Jurkat, Clone E6-1 (cell line): ENCODE data around the gene ZP3.
"Not testable (repeated sequence)": the region's sequence is repeated elsewhere in the genome, so short reads cannot be mapped to it uniquely, and the experiment has no call there.

Experiments used
- DNase-seq: peaks from one replicate; pipeline ENCODE4 v3.0.0-alpha.2; 2011; ENCODE audit warnings: low read depth, low spot score
- H3K4me3 ChIP-seq: 2 replicates; pipeline ENCODE4 v1.5.1; 2011; ENCODE audit warnings: mild to moderate bottlenecking, low read length, control low read depth, moderate library complexity

Gene ZP3

DNA sequence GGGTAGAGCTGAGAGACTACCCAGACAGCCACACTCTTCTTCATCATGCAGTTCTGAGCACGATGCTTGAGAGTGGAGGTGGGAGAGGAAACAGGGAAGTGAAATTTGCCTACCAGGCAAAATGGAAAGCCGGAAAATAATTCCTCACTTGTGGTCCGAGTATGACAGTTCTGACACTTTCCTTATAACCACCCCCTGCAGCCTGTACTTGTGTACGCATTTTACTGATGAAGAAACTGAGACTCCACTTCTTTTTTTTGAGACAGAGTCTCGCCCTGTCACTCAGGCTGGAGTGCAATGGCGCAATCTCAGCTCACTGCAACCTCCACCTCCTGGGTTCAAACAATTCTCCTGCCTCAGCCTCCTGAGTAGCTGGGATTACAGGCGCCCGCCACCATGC is 21.7 kb upstream of the ZP3 start:
- DNase-seq, H3K4me3 ChIP-seq: not testable (repeated sequence)

DNA sequence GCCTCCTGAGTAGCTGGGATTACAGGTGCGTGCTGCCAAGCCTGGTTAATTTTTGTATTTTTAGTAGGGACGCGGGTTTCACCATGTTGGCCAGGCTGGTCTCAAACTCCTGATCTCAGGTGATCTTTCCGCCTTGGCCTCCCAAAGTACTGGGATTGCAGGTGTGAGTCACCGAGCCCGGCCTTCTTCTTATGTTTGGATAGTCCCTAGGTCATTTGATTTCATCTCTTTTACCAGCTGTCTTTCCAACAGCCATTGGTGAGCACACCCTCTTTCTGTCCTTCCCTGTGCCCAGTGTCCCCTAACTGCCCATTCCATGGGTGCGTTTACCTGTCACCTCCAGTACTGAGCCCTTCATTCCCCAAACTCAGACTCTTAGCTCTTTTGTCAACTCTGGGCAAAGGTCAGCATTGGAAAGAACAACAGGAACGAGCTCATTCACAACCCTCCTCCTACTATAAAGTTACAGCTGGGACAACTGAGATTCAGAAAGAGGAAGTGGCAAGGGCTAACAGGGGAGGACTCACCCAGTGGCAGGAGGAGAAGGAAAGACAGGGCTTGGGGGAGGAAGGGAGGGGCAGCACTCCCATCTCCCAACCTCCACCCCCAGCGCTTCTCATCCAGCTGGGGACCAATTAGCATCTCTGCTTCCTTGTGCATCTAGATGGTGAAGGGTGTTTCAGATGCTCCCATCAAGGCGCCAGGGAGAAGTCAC is 20.8 kb upstream of the ZP3 start:
- DNase-seq: no peak
- H3K4me3 ChIP-seq: no peak overlapping the region

DNA sequence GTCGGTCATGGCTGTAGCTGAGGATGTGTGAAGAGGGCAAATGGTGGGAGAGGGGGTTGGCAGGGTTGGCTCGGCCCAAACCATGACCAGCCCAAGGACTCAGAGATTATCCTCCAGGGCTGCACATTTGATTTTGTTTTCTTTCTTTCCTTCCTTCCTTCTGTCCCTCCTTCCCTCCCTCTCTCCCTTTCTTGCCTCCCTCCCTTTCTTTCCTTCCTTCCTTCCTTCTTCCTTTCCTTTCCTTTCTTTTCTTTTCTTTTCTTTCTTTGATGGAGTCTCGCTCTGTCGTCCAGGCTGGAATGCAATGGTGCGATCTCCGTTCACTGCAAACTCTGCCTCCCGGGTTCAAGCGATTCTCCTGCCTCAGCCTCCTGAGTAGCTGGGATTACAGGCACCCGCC is 19.0 kb upstream of the ZP3 start:
- no peak for DNase-seq
- no peak overlapping the region for H3K4me3 ChIP-seq

DNA sequence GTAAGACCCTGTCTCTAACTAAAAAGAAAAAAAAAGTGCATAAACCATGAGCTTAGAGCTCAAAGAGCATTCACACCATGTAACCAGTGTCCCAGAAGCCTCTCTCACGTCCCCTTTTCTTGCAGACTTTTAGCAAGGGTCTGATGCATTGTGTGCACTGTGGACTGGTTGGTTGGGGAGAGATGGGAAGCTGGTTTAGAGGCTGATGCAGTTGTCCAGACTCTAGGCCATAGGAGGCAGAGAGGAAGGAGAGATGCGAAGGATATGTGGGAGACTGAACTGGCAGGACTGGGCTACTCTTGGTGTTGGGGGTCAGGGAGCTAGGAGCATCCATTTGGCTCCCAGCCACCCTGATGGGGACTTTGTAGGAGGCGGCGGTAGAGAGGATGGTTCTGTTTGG is 17.0 kb upstream of the ZP3 start:
- no peak for DNase-seq

DNA sequence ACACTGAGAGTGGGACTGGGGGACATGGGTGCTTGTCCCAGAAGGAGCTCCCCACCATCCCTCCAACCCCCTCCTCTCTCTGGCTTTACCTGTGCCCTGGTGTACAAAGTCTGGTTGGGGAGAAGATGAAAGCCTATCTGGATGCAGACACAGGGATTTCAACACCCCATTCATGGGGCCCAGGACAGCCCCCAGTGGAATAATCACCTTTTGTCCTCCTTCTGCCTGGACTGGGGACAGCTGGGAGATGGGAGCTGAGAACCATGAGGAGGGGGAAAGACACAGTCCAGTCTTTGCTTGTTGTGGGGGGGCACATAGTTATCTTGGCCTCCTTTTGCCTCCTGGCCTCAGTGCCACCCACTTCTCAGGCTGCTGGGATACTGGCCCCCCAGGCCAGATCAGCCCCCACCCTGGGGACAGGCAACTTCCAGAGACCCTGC is 16.6 kb upstream of the ZP3 start:
- no peak for DNase-seq
- no peak overlapping the region for H3K4me3 ChIP-seq

More for the DNA sequence above, 17.0 kb upstream of the ZP3 start:
- H3K4me3 ChIP-seq: no peak overlapping the region

DNA sequence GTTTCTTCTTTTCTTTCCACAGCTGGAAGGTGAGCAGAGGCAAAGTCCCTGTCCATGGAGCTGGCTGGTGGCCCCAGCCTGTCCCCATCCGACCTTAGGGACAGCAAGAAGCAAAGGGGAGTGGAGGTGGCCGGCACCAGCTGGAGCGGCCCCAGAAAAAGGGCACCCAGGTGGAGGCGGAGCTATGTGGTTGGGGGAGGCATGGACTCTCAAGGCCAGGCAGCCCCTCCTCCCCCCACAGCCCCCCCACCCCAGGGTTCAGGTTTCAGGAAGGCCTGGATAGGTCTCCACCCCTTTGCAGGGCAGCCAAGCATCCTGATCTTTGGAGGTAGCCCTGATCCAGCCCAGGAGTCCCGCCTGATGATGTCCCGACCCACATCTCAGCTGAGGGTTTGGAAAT is 15.2 kb upstream of the ZP3 start, which contains the start of gene SSC4D:
SSC4D (minus strand) TSS at position 161 of the 400 bp plus-strand sequence. CDS start 5,258 bp downstream, outside the sequence.
- no peak within 1 kb of the TSS for H3K4me3 ChIP-seq
- no peak for DNase-seq

DNA sequence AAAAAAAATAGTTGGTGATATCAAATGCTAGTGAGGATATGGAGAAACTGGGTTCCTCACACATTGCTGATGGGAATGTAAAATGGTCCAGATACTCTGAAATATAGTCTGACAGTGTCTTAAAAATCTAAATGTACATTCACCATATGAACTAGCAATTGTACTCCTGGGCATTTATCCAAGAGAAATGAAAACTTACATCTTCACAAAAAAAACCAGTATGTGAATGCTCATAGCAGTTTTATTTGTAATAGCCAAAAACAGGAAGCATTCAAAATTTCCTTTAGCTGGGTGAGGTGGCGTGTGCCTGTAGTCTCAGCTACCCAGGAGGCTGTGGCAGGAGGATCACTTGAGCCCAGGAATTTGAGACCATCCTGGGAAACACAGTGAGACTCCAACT is 13.1 kb upstream of the ZP3 start:
- DNase-seq: no peak

DNA sequence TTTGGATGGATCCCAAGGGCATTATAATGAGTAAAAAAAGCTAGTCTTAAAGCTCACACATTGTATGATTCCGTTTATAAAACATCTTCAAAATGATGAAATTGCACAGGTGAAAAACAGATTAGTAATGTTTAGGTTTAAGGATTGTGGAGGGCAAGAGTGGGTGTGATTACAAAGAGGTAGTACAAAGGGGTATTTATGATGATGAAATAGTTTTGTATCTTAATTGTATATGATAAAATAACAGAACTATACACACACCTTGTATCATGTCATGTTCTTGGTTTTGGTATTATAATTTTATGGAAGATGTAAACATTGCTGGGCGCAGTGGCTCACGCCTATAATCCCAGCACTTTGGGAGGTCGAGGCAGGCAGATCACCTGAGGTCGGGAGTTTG is 12.5 kb upstream of the ZP3 start:
- no peak for DNase-seq
- H3K4me3 ChIP-seq: no peak overlapping the region

More for the DNA sequence above, 13.1 kb upstream of the ZP3 start:
- H3K4me3 ChIP-seq: no peak overlapping the region

DNA sequence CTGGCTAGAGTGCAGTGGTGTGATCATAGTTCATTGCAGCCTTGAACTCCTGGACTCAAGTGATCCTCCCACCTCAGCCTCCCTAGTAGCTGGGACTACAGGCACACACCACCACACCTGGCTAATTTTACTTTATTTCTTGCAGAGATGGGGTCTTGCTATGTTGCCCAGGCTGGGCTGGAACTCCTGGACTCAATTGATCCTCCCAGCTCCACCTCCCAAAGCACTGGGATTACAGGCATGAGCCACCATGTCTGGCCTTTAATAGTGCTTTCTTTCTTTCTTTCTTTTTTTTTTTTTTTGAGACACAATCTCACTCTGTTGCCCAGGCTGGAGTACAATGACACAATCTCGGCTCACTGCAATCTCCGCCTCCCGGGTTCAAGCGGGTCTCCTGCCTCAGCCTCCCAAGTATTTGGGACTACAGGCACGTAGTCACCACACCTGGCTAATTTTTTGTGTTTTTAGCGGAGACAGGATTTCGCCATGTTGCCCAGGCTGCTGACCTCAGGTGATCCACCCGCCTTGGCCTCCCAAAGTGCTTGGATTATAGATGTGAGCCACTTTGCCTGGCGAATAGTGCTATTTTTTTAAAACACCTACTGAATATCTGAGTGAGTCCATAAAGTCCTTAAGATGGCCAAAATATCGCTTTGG is 7.0 kb upstream of the ZP3 start:
- not testable (repeated sequence) for H3K4me3 ChIP-seq, DNase-seq

DNA sequence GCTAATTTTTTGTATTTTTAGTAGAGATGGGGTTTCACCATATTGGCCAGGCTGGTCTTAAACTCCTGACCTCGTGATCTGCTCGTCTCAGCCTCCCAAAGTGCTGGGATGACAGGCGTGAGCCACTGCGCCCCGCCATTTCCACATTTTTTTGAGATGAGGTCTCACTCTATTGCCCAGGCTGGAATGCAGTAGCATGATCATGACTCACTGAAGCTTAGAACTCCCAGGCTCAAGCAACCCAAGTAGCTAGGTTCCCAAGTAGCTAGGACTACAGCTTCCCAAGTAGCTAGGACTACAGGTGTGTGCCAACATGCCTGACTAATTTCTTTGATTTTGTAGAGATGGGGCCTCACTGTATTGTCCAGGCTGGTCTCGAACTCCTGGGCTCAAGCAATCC is 3.7 kb upstream of the ZP3 start:
- DNase-seq, H3K4me3 ChIP-seq: not testable (repeated sequence)

DNA sequence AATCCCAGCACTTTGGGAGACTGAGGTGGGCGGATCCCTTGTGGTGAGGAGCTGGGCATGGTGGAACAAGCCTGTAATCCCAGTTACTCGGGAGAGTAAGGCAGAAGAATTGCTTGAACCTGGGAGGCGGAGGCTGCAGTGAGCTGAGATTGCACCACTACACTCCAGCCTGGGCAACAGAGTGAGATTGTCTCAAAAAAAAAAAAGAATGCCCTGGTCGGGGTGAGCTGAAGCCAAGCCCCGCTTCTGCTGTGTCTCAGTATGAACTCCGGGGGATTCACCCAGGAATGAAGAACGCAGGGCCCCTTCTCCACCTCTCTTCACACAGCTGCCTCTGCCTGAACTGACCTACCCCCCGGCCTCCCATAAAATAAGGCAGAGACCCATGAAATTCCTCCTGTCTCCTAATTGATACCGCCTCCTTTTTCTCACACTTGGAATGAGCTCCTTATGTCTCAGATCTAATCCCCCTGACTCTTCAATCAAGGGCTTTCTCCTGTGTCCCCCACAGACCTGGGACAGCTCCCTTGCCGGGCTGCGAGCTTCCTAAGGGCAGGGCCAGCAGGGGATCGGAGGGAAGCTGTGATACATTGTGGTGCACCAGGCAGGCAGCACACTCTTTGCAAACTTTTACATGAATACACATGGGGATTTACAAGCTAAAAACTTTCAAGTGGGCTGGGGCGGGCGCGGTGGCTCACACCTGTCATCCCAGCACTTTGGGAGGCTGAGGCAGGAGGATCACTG is 911 bp upstream of the ZP3 start:
- DNase-seq: no peak
- H3K4me3 ChIP-seq: no peak overlapping the region

DNA sequence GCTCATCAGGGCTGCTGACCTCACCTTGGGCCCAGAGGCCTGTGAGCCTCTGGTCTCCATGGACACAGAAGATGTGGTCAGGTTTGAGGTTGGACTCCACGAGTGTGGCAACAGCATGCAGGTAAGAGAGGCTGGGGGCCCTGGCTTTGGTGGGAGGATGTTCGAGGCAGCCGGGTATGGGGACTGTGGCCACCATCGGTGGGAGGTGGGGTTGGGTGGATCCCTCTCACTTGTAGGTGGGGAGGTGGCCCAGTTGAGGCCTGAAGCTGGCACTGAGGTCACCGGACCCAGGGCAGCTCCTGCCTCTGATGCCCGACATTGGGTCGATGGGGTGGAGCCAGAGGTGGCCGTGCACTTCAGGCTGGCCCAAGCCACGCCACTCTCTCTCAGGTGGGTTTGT is 406 bp downstream of the ZP3 start:
- no peak overlapping the region for H3K4me3 ChIP-seq
- no peak for DNase-seq

DNA sequence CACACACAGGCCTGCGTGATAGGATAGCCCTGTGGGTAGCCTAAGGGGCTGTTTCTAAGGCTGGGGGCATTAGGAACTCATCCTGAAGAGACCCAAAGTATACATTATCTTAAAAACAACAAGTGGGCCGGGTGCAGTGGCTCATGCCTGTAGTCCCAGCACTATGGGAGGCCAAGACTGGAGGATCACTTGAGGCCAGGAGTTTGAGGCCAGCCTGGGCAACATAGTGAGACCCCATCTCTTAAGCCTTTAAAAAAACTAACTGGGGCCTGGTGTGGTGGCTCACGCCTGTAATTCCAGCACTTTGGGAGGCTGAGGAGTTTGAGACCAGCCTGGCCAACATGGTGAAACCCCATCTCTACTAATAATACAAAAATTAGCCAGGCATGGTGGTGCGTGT is 808 bp downstream of the ZP3 start:
- not testable (repeated sequence) for H3K4me3 ChIP-seq

DNA sequence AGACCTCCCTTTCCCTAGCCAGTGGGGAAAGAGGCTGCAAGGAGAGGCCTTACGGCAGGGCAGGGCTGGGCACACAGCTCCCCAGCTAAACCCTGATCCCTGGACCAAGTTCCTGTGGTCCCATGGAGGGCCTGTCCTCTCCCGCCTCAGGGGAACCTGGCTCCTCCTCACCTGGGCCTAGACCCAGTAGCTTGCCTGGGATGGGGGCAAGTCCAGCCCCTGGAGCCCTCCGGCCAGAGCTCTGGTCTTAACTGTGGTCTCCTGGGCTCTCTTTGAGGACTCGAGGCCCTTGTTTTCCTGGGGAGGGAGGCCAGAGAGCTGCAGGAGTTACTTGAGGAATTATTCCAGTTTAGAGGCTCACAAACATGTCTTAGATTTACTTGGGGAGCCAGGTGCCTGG is 1.5 kb downstream of the ZP3 start:
- DNase-seq: no peak
- H3K4me3 ChIP-seq: no peak overlapping the region

More for the DNA sequence above, 808 bp downstream of the ZP3 start:
- DNase-seq: not testable (repeated sequence)

DNA sequence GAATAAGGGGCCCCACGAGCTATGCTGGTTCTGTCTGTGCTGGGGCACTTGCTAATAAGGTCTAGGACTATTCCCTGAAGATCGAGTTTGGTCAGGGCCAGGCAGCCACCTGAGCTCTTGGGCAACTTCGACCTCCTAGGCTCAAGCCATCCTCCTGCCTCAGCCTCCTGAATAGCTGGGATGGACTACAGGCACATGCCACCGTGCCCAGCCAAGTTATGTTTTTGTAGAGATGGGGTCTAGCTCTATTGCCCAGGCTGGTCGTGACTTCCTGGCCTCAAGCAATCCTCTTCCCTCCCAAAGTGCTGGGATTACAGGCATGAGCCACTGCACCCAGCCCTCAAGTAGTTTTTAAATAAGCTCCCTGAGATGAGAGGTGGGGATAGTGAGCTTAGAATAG is 2.9 kb downstream of the ZP3 start:
- DNase-seq: no peak
- H3K4me3 ChIP-seq: no peak overlapping the region

DNA sequence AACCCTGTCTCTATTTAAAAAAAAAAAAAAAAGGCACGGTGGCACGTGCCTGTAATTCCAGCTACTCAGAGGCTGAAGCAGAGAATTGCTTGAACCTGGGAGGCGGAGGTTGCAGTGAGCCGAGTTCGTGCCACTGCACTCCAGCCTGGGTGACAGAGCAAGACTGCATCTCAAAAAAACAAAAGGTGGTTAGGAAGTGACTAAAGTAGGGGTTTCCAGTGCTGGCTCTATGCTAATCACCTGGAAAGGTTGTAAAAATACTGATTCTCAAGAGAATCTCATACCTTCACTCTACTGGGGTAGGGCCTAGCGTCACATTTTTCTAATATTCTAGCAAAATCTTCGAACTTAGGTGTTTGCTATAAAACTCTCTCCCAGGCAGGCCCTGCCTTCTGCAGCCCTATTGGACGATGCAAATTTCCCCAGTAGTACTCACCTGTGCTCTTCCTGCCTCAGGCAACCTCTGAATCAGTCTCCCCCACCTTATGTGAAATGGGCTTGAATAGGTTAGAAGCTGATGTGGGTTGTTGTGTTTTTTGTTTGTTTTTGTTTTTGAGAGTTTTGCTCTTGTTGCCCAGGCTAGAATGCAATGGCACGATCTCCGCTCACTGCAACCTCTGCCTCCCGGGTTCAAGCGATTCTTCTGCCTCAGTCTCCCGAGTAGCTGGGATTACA is 3.5 kb downstream of the ZP3 start:
- no peak for DNase-seq
- H3K4me3 ChIP-seq: no peak overlapping the region

DNA sequence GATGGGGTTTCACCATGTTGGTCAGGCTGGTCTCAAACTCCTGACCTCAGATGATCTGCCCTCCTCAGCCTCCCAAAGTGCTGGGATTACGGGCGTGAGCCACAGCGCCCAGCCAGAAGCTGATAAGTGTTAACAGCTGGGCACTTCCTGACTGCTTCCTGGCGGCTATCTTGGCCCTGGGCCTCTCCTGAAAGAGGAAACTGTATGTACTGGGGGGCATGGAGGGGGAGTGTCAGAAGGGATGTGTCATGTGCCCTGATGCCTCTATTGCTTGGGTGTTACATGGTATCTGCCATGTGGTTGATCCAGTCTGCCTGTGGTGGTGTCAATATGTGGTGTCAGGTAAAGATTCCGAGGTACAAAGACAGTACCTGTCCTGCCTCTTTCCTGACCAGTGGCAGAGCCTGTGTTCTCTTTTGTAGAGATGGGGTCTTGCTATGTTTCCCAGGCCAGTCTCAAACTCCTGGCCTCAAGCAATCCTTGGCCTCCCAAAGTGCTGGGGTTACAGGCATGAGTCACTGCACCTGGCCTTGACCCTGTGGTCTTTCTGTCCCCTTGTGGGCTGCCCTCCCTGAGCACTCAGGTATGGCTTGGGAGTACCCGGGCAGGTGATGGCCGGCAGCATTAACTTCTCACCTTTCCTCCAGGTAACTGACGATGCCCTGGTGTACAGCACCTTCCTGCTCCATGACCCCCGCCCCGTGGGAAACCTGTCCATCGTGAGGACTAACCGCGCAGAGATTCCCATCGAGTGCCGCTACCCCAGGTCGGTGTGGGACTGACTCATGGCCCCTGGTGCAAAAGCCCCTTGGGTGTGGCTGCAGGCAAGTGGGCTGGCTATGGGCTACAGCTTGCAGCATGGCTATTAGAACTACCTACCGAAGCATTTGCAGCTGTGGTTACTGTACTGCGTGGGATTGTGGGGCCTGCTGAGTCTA is 4.4 kb downstream of the ZP3 start:
- no peak for DNase-seq
- H3K4me3 ChIP-seq: no peak overlapping the region

DNA sequence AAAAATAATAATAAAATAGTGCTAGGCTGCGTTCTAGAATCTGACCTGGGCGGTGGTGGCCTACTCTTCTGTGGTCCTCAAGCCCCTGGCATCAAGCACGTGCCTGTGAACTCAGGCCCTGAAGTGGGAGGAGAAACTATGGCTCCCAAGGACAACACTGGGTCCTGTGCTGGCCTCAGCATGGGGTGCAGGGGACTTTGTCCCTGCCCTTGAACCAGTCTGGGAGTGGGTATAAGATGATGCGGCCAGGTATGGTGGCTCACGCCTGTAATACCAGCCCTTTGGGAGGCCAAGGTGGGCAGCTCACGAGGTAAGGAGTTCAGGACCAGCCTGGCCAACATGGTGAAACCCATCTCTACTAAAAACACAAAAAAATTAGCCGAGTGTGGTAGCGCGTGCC is 5.5 kb downstream of the ZP3 start:
- DNase-seq: no peak
- no peak overlapping the region for H3K4me3 ChIP-seq

DNA sequence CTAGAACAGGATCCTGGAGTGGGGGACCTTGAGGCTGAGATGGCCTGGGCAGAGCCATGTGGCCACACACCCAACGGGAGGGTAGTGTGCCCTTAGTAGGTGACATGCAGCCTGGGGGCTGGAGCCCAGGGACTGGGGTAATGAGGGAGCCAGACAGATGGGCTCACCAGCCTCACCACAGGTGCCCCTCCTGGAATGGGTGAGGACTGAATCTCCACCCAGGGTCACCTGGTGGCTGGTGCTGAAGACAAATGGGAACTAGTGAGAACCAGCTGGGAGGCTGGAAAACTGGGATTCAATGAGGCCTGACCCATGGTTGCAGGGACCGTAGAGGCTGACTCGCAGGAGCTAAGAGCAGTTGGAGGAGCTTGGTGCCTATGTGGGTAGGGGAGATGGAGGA is 6.1 kb downstream of the ZP3 start:
- H3K4me3 ChIP-seq: no peak overlapping the region
- no peak for DNase-seq
